ENCODE measurements around the gene ARFGEF3. TPM values are rescaled to one million over a fixed set of nuclear protein-coding genes. Genes with fewer than 3 reads are reported as not detected.
"Not testable (repeated sequence)": the region's sequence is repeated elsewhere in the genome, so short reads cannot be mapped to it uniquely, and the experiment has no call there.

The ARFGEF3 gene
- total and polyA plus RNA-seq, 2 experiments from 2014 or later = 5.8 to 24.6 TPM

- Histone ChIP-seq H4K20me1 (replicated peaks; ENCODE audit: insufficient read depth) (no peaks in the 10 kb centered on the region; the same call in 1 of the 2 replicates), H3K79me2 (replicated peaks; ENCODE audit: insufficient read depth) (no peaks in the 10 kb centered on the region), H3K9me2 (ENCODE audit: insufficient read depth) (no peaks in the 10 kb centered on the region), H3K4me1 (ENCODE audit: insufficient read depth) (no peaks in the 10 kb centered on the region), H3K4me2 (no peak overlapping the region), H3K36me3 (ENCODE audit: insufficient read depth) (no peaks in the 10 kb centered on the region; the same call in 1 of the 2 replicates), H3K27me3 (ENCODE audit: insufficient read depth) (no peaks in the 10 kb centered on the region), H2AFZ (no peak overlapping the region), H3K27ac (ENCODE audit: low read depth) (no peak overlapping the region), H3K4me3 (no peak overlapping the region), H3F3A (replicated peaks; ENCODE audit: low read depth) (no peaks in the 10 kb centered on the region)
- ATAC-seq (peak; percentile 73), DNase-seq (ENCODE audit: low spot score) (peak; percentile 78)
- peaks cover 4% of the 10 kb centered on the region for H3K27me3 Mint-ChIP-seq (ENCODE audit: insufficient read depth, low read depth, poor library complexity)
- H3K27ac Mint-ChIP-seq = no peak overlapping the region
- TF ChIP-seq, protein P1, sequence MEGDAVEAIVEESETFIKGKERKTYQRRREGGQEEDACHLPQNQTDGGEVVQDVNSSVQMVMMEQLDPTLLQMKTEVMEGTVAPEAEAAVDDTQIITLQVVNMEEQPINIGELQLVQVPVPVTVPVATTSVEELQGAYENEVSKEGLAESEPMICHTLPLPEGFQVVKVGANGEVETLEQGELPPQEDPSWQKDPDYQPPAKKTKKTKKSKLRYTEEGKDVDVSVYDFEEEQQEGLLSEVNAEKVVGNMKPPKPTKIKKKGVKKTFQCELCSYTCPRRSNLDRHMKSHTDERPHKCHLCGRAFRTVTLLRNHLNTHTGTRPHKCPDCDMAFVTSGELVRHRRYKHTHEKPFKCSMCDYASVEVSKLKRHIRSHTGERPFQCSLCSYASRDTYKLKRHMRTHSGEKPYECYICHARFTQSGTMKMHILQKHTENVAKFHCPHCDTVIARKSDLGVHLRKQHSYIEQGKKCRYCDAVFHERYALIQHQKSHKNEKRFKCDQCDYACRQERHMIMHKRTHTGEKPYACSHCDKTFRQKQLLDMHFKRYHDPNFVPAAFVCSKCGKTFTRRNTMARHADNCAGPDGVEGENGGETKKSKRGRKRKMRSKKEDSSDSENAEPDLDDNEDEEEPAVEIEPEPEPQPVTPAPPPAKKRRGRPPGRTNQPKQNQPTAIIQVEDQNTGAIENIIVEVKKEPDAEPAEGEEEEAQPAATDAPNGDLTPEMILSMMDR (conservative IDR thresholded peaks at IDR 0.05; ENCODE audit: low read depth in 2 of 2) = peak; percentile 74 to 87
- TF ChIP-seq JUNB (IDR thresholded peaks at IDR 0.05; ENCODE audit: unreplicated experiment) (no peak), CREB1 (CRISPR knock-in tag; IDR thresholded peaks at IDR 0.05; ENCODE audit: low read depth) (no peak), ZNF462 (CRISPR knock-in tag; IDR thresholded peaks at IDR 0.05) (peak; percentile 88), EZH2 (IDR thresholded peaks at IDR 0.05; ENCODE audit: low read depth, unreplicated experiment) (no peak), STAT1 (IDR thresholded peaks at IDR 0.05; ENCODE audit: unreplicated experiment) (no peak), POLR2AphosphoS5 (IDR thresholded peaks at IDR 0.05; ENCODE audit: low read depth) (no peak)
- H3K36me3 Mint-ChIP-seq (ENCODE audit: low read depth) = peaks cover 20% of the 10 kb centered on the region
- H3K4me3 Mint-ChIP-seq = no peak overlapping the region
- H3K4me1 Mint-ChIP-seq = peaks cover 16% of the 10 kb centered on the region
- no peaks in the 10 kb centered on the region for H3K9me3 Mint-ChIP-seq
These were observed 125.6 kb downstream of the ARFGEF3 start for GRCh38 chr6:138287144-138287955.

DNA sequence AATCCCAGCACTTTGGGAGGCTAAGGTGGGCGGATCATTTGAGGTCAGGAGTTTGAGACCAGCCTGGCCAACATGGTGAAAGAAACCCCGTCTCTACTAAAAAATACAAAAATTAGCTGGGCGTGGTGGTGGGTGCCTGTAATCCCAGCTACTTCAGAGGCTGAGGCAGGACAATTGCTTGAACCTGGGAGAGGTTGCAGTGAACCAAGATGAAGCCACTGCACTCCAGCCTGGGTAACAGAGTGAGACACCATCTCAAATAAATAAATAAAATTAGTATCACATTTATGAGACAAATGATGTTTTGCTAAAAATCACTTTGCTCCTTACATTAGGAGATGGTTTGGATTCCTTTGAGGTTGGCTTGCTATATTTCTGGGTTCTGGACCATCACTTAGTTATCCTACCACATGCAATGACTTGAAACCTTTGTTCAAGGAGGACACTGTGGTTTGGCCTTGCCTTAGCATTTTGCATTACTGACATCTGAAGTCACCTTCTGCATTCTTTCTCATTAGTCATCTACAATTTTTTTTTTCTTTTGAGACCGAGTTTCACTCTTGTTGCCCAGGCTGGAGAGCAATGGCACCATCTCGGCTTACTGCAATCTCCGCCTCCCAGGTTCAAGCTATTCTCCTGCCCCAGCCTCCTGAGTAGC is 126.8 kb downstream of the ARFGEF3 start:
- not testable (repeated sequence) for ATAC-seq, H3K4me2 ChIP-seq
- peaks cover 20% of the 10 kb centered on the region for H3K36me3 Mint-ChIP-seq (ENCODE audit: low read depth)

More for the DNA sequence above, 126.8 kb downstream of the ARFGEF3 start:
- not testable (repeated sequence) for H3K27ac Mint-ChIP-seq; H3F3A ChIP-seq (replicated peaks; ENCODE audit: low read depth); H3K27me3 Mint-ChIP-seq (ENCODE audit: insufficient read depth, low read depth, poor library complexity); H3K27me3 ChIP-seq (ENCODE audit: insufficient read depth); DNase-seq (ENCODE audit: low spot score); H3K4me3 ChIP-seq; H2AFZ ChIP-seq; H3K27ac ChIP-seq (ENCODE audit: low read depth); H3K9me2 ChIP-seq (ENCODE audit: insufficient read depth); H4K20me1 ChIP-seq (replicated peaks; ENCODE audit: insufficient read depth); H3K4me1 ChIP-seq (ENCODE audit: insufficient read depth); H3K4me3 Mint-ChIP-seq; H3K9me3 Mint-ChIP-seq; H3K36me3 ChIP-seq (ENCODE audit: insufficient read depth); H3K79me2 ChIP-seq (replicated peaks; ENCODE audit: insufficient read depth)
- peaks cover 16% of the 10 kb centered on the region for H3K4me1 Mint-ChIP-seq
